GM12872 (cell line): ENCODE measurements around the gene RAB28.

Experiments used
- CTCF ChIP-seq: IDR thresholded peaks from 3 replicates; pipeline ENCODE4 v1.5.1; 2011; ENCODE audit warnings: low read depth, mild to moderate bottlenecking, low read length, moderate library complexity; ENCODE audit not compliant: insufficient read depth

The RAB28 gene

DNA sequence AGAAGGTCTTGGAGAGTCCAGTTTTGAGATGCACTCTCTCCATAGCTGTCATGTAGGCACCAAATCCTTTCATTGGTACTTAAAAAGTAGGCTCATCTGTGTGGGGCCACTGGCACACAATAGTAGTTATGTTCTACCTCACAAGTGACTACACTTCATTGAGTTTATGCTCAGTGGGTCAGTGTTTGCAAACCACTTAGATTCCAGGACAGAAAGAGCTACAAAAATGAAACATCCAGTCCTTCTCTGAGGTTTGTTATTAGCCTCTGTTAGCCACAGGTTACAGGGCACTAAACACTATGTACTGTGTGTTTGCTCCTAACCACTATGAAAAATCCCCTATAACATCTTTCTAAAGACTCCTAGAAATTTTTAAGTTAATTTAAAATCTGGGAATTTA is 13.8 kb downstream of the RAB28 start:
- no peak for TF ChIP-seq CTCF

DNA sequence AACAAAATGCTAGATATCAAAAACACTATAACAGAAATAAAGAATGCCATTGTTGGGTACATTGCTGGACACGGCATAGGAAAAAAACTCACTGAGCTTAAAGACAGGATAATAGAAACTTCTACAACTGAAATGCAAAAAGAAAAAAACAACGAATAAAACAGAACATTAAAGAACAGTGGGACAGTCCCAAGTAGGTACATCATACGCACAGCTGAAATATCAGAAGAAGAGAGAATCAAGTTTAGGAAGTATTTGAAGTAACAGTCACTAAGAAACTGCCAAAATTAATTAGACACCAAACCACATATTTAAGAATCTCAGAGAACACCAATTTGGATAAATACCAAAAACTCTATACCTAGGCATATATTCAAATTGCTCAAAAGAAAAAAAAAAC is 19.2 kb downstream of the RAB28 start:
- TF ChIP-seq CTCF: no peak

- TF ChIP-seq CTCF: no peak
Observed at GRCh38 chr4:13464543-13464942, 19.6 kb downstream of the RAB28 start.

DNA sequence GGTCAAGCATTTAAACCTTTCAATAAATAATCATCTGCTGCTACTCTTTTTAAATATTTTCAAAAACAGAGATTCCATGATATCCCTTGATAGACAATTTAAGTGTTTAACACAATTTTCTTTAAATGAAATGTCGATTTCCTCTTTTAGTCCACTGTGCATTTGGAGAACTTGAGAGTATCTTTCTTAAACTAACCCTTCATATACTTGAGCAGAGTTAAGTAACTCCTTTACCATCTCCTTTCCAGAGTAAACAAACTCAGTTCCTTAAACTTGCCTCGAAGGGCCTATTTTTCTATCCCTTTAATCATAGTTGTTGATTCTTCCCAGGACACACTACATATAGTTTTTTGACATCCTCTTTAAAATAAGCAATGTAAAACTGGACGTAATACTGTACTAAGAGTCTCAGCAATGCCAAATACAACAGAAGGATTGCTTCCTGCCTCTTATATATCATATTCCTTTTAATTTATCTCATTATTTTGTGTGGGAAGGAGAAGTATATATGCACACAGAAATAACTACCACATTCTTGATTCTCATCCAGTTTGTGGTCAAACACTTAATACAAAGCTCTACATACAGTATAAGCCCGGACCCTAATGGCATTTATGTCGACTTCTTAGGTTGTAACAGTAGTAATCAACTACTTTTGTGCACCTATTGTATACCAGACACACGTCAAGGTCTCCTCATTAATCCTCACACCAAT is 22.8 kb downstream of the RAB28 start:
- no peak for TF ChIP-seq CTCF

DNA sequence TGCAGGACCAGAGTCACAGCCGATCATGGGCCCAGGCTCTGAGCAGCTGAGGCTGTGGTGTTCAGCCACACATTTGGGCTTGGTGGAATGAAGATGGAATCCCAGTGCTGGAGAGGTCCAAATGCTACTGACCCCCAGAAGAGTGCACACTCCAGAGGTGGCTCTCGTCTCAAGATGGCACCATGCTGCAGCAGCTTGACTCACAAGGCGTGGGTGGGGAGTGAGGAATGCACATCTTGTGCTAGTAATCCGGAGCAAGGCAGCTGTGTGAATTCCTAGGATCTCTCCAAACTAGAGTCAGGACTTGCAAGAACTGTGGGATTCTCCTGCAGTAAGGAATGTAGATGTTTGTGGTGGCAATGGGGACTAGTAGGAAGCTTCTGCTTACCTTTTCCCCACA is 28.7 kb downstream of the RAB28 start:
- no peak for TF ChIP-seq CTCF

GRCh38 chr4:13454786-13455185 is 29.4 kb downstream of the RAB28 start:
- no peak for TF ChIP-seq CTCF

- no peak for TF ChIP-seq CTCF
Observed at GRCh38 chr4:13452927-13453579, 31.1 kb downstream of the RAB28 start.
